GF-D8 (cell line): ENCODE results near the gene DOCK11.
"Not testable (repeated sequence)": the region's sequence is repeated elsewhere in the genome, so short reads cannot be mapped to it uniquely, and the experiment has no call there.

ENCODE experiments used
- DNase-seq: peaks from one replicate; lab custom pipeline; 2025; lab: John Stamatoyannopoulos, UW

DOCK11 gene

DNA sequence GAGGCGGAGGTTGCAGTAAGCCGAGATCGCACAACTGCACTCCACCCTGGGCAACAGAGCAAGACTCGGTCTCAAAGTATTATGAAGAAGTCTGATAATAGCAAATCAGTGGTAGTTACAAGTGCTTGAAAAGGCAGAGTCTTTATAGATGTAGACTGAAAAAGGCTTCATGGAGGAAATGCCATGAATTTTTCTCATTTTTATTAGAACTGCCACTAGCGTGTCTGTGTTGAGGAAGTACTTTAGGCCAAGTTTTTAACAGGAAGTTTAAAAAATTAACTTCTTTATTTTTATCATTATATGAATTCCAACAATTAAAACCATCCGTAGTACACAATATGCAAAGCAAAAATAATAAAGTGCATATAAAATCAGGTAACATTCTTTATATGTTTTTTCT is 199.0 kb downstream of the DOCK11 start:
- no peak for DNase-seq

DNA sequence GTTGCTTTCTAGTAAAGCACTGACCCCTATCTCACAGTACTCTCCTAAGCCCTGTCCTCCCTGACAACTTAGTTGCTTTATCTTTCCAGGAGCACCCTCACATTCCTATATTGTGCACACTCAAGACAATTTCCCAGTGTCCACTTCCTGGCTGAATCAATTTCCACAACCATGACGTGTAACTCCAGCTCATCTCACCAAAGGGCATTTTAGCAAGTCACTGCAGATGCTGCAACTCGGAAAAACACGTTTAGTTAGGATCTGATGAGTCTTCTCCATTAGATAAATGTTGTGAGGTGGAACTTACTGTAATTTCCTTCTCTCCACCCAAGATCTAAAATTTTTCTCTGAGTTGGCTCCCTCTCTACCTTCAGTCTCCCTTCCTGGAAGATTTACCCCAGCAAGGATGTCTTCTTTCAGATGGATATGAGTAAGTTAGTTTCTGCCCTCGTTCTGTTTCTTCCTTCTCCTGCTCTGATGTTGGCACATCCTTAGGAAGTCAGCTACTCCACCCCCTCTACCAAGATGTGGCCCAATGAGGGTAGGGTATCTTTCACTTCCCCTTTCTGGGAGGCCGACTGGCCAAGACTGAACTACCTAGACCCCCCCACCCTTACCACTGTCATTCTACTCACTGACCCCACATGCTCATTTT is 203.0 kb downstream of the DOCK11 start:
- DNase-seq: peak; percentile 7

DNA sequence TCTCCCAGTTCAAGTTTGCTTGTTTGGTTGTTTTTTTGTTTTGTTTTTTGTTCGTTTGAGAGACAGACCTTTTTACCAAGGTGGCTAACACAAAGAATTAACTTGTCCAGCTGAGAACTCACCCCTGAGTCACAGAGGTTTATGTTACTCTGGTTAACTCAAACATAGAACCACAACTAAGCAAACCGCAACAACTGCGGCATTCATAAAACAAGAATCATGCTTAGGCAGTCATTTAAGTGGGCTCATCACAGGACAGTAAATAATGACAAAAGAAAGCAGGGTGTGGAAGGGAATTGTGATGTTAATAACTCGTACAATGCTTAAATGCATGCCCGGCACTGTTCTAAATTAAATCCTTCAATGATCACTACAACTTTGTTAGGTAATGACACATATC is 207.1 kb downstream of the DOCK11 start:
- DNase-seq: no peak

DNA sequence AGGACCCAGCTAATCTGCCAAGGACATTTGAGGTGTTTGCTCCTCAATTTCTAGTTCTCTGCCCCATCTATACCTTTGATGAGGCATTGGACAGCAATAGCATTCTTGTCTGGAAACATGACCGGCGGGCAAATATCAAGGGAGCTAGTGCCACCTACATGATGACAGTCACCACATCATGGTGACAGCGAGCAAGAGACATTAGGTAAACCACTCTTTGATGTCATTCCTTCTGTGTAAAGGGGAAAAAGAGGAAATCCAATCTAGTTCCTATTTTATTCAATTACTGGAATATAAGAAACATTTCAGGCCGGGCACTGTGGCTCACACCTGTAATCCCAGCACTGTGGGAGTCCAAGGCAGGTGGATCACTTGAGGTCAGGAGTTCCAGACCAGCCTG is 211.1 kb downstream of the DOCK11 start:
- DNase-seq: no peak

DNA sequence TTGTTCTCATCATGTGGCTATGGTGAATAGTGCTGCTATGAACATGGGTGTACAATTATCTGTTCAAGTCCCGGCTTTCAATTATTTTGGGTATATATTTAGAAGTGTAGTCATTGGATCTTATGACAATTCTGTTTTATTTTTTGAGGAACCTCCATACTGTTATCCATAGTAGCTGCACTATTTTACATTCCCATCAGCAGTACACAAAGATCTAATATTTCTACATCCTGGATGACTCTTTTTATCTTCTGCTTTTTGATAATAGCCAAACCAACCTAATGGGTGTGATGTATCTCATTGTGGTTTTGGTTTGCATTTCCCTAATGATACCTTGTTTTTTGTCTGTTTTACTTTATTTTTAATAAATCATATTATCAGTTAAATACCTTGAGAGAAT is 218.9 kb downstream of the DOCK11 start:
- no peak for DNase-seq

DNA sequence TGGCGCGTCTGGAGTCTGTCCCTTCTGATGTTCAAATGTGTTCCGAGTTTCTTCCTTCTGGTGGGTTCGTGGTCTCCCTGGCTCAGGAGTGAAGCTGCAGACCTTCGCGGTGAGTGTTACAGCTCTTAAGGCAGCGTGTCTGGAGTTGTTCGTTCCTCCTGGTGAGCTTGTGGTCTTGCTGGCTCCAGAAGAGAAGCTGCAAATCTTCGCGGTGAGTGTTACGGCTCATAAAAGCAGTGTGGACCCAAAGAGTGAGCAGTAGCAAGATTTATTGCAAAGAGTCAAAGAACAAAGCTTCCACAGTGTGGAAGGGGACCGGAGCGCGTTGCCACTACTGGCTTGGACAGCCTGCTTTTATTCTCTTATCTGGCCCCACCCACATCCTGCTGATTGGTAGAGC is 220.3 kb downstream of the DOCK11 start:
- DNase-seq: not testable (repeated sequence)

DNA sequence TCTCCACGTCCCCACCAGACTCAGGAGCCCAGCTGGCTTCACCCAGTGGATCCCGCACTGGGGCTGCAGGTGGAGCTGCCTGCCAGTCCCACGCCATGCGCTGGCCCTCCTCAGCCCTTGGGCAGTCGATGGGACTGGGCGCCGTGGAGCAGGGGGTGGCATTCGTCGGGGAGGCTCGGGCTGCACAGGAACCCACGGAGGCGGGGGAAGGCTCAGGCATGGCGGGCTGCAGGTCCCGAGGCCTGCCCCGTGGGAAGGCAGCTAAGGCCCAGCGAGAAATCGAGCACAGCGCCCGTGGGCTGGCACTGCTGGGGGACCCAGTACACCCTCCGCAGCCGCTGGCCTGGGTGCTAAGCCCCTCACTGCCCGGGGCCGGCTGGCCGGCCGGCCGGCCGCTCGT is 221.2 kb downstream of the DOCK11 start:
- DNase-seq: not testable (repeated sequence)

DNA sequence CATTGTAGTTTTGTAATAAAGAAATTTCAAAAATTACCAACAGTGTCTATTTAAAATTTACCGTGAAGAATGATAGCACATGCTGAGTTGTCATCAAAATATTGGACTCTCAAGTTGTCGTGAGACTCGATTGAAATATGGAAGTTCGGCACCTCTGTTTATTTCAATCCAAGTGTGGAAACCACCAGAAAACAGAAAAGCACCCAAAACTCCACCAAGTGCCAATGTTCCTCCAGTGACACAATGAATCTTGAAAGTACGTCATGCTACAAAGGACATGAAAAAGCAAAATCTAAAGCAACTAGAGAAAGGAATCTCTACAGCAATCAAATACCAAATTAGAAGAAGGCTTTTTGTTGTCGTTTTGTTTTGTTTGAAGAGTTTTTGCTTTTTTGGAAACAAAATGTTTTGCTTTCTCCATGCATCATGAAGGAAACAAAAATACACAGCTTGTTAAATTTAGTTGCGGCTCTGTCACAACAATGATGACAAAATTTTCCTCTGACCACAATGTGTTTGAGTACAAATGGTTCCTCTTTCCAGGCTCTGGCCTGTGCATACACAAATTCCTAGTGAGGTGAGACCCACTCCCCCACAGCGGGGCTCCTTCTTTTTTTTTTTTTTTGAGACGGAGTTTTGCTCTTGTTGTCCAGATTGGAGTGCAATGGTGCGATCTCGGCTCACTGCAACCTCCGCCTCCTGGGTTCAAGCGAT is 222.2 kb downstream of the DOCK11 start:
- peak; percentile 61 for DNase-seq

DNA sequence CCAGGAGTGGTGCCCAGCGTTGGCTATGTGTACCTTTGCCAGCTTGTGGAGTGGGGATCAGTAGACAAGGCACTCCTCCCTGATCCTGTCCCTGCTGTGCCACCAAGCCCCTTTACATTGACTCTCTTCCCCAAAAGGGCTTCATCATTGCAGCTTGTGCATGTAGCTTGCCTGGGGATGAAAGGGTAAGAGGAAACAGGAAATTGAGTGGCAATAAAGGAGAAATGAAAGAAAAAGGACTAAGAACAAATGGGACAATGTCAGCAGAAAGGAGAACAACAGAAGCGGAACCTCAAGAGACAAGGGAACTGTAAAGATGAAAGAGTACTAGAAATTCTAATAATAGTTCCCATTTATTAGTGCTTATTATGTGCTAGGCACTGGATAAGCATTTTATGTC is 223.1 kb downstream of the DOCK11 start:
- DNase-seq: peak; percentile 48

DNA sequence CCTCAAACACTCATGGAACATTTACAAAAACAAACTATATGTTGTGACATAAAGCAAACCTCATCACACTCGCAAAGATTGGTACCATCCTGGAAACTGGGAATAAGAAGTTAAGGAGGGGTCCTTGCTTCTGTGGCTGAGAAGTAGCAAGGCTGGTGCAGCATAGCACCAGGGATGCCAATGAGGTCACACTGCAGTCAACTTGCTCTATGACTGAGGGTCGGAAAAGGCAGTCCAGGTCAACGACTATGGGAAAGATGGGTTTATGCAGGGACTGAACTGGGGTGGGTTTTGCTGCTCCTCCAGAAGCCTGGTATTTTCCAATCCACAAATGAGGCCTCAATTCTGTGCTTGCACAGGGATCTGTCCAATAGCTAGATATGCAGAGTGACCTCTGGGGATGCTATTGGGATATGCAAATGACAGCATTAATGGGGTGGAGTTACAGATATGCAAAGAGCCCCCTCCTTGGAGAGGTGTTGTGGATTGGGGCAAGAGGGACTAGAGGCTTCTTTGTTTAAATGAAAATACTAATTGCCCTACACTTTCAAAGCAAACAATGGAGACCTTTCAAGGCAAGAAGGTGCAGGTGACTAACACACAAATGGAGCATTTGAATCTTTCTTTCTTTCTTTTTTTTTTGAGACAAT is 224.6 kb downstream of the DOCK11 start:
- no peak for DNase-seq

DNA sequence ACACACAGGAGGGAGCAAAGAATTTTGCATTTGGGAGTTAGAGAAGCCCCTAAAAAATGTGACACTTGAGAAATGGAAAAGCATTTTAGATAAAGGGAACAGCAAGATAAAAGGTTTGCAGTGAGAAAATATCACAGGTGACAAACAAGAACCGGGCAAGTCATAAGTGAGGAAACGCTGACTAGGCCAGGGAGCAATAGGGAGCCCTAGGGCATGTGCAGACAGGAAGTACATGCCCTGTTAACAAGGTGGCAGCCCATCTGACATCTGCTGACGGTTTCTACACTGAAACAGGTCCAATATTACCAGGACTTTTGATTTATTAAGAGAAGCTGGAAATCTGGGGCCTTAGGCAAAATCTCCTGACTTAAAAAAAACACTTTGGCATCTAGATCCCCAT is 227.8 kb downstream of the DOCK11 start:
- DNase-seq: no peak

DNA sequence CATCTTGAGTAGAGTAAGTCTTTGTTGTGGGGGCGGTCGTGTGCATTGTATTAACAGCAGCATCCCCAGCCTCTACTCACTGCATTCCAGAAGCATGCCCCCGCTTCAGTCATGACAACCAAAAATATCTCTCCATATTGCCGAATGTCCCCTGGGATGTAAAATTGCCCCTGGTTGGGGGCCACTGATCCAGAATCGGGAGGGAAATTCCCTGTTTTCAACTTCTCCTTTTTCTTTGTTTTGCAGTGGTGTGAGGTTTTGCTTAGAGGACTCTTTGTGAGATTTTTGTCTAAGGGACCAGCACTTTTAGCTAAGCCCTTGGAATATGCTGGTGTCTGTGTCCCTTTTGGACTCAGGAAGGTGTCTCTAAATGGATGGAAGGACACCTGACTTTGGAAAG is 228.8 kb downstream of the DOCK11 start:
- DNase-seq: no peak

DNA sequence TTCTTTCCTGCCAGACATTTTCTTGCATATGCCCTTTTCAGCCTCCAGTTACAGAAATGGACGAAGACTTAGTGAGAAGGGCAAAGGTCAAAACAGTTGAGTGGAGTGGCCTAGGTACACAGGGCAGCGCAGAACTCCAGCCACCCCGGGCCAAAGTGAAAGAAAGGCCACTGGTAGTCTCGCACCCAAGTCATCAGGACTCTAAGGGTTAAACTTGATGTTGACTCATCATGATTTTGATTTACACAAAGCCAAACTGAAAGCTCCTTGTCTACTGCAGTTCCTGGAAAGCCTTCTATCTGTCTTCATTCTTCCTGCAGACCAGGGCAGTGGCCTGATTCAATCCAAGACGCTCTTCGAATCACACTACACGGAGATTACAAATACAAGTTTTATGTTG is 229.2 kb downstream of the DOCK11 start:
- no peak for DNase-seq

DNA sequence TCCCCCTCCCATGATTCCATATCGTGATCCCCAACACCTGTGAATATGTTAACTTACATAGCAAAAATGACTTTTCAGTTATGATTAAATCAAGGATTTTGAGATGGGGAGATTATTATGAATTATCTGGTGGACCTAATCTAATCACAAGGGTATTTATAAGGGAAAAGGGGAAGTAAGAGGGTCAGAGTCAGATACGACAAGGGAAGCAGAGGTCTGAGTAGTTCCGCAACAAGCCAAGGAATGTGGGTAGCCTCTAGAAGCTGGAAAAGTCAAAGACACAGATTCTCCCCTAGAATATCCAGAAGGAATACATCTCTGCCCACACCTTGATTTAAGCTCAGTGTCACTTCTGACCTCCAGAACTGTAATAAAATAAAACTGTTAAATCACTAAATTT is 230.8 kb downstream of the DOCK11 start:
- DNase-seq: no peak

DNA sequence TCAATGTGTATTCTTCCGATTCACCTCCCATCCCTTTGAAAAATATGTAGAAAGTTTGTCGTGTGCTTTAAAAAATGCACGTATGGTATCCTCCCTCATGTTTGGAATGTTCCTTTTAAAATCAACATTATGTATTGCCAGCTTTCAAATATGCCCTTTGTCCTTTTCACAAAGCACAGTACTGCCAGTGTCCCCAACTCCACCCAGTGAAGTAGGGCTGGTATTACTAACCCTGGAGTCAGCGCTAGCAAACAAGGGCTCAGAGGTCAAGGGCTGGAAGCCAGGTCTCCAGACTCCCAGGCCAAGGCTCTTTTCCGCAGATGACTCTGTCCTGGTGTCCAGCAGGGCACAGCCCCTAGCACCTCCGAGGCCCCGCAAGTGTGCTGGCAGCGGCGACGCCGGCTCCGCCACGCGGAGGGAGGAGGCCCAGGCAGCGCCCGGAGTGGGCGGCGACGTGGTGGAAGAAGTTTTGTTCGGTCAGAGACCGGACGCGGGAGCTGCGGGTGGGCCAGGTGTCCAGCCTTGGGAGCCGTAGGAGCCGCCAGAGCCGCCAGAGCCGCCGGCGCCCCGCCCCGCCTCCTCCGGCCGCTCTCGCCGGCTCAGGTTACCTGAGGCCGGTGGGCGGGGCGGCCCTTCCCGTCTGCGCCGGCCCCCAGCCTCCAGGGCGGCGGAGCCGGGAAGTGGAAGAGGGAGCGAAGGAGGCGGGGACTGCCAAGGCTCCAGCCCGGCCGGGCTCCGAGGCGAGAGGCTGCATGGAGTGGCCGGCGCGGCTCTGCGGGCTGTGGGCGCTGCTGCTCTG is 231.5 kb downstream of the DOCK11 start, which contains the start of gene IL13RA1:
TSS of gene IL13RA1 (plus strand) at position 720 of the 799 bp plus-strand sequence. CDS start at position 753, 33 bp downstream.
- DNase-seq: no peak

DNA sequence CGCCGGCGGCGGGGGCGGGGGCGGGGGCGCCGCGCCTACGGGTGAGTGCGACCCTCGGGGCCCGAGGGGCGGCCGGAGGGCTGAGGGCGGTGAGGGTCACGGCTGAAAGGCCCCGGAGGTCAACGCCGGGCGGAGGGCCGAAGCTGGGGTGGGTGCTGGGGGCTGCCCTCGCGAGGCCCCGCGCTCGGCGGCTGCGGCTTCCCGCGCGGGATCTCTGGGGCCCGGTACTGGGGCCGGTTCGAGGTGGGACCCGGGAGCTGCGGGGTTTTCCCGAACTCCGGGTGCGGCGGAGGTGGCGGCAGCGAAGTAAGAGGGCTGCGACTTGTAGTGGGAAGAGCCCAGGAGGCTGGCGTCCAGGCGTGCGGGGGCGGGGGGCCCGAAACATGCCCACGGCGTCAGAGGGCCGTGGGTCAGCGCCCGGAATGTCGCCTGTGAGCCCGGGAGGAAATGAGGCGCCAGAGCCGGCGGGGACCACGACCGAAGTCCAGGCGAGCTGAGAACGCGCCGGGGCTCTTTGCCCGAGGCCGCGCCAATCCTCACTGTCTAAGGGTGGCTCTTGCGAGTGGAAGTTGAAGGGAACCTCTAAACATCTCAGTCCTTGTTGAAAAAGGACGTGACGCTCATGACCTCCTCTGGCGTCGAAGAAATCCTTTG is 232.2 kb downstream of the DOCK11 start:
- no peak for DNase-seq

DNA sequence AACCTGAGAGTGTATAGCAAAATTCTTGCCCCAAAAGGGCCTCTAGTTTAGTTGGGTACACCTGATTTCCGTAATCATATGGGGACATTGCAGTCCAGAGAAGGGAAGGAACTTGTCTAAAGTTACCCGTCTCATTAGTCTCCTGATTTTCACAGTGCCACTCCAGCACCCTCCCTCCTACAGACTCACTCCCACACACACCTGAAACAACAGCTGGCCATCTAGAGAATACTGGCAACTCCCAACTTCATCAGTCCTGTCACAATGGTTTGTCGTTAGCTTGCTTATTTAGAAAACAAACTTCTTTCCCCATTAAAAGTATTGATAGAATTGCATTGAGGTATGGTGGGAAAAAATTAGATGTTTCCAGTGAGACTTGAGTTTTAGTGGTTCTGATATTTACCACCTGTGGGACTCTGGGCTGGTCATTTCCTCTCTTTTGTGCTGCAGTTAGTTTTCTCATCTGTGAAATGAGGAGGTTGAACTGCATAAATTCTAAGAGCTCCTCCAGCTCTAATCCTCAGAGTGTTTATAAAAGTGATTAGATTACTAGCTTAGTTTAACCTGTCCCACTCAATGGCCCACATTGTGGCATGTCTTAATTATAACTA is 233.5 kb downstream of the DOCK11 start:
- no peak for DNase-seq

DNA sequence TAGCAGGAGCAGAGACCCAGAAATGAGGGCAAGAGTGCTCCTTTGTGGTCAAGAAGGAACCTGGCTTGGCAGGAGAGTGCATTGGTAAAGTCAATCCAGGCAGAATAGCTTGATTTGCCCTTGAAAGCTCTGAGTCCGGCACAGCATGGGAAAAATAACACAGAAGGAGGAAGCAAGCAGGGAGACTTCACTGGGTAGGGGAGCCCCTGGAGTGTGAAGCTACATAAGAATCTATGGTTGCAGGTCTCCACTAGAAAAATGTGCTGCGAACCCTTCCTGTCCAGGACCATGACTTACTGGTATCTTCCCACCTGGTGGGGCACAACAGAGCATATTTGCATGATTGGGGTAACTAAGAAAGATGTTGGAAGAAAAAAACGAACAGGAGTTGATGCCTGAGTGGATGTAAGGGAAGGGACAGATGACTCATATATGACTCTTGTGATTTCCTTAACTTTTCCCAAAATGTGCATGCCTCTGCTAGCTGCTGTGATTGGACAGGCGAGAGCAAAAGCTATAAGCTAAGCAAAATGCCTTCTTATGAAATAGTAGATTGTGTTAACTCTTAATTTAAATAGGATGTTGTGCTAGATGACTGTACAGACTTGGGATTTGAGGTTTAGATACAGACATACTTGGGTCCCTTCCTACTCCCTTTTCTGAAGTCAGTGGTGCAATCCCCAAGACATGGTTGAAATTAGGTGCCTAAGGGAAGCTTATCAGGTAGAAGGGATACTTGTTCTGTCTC is 235.1 kb downstream of the DOCK11 start:
- no peak for DNase-seq

DNA sequence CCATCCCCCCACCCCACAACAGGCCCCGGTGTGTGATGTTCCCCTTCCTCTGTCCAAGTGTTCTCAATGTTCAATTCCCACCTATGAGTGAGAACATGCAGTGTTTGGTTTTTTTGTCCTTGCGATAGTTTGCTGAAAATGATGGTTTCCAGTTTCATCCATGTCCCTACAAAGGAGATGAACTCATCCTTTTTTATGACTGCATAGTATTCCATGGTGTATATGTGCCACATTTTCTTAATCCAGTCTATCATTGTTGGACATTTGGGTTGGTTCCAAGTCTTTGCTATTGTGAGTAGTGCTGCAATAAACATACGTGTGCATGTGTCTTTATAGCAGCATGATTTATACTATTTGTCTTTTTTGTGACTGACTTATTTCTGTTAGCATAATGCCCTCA is 236.9 kb downstream of the DOCK11 start:
- not testable (repeated sequence) for DNase-seq

DNA sequence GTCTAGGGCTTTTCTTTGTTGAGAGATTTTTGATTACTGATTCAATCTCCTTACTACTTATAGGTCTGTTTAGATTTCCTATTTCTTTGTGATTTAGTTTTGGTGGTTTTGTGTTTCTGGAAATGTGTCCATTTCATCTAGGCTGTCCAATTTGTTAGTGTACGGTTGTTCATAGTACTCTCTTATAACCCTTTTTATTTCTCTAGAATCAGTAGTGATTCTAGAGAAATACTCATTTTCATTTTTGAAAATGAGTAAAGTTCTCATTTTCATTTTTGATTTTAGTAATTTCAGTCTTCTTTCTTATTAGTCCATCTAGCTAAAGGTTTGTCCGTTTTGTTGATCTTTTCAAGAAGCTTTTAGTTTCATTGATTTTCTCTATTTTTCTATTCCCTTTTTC is 239.3 kb downstream of the DOCK11 start:
- no peak for DNase-seq
